HepG2 (cell line): ENCODE data around the gene TELO2. TPM values are rescaled to one million over a fixed set of nuclear protein-coding genes. Genes with fewer than 3 reads are reported as not detected.

Experiments used
- CHD2 ChIP-seq: IDR thresholded peaks from 2 replicates; pipeline ENCODE4 v1.6.1; 2011; ENCODE audit warnings: low read depth, low read length, improper control_type of control experiment
- MAFG ChIP-seq: sonication (generic); formaldehyde crosslinking; IDR thresholded peaks from 2 replicates; pipeline ENCODE4 v1.5.1; 2020; ENCODE audit warnings: mild to moderate bottlenecking, missing genetic modification reagents
- NAIF1 ChIP-seq: sonication (generic); formaldehyde crosslinking; IDR thresholded peaks from 2 replicates; pipeline ENCODE4 v1.5.0; 2020; ENCODE audit warnings: mild to moderate bottlenecking, missing genetic modification reagents, borderline replicate concordance
- NCOR1 ChIP-seq: fragments of 200-600 bp; sonication (generic); IDR thresholded peaks from 2 replicates; pipeline ENCODE4 v1.7.0; 2017; ENCODE audit warnings: antibody characterized with exemption, low read length, borderline replicate concordance
- NFATC3 ChIP-seq: sonication (generic); formaldehyde crosslinking; IDR thresholded peaks from 2 replicates; pipeline ENCODE4 v1.5.1; 2020; ENCODE audit warnings: mild to moderate bottlenecking, missing genetic modification reagents
- NFE2L1 ChIP-seq: sonication (generic); formaldehyde crosslinking; IDR thresholded peaks from 2 replicates; pipeline ENCODE4 v1.4.0; 2020; ENCODE audit warnings: missing genetic modification reagents, mild to moderate bottlenecking, borderline replicate concordance
- NFRKB ChIP-seq: fragments of 450-650 bp; IDR thresholded peaks from 2 replicates; pipeline ENCODE4 v1.6.1; 2017
- POLR2A ChIP-seq, 2 experiments: IDR thresholded peaks; 2 replicates each; pipeline ENCODE4 v1.6.1; 2011; ENCODE audit warnings: low read depth in 2 of 2, low read length in 2 of 2, mild to moderate bottlenecking in 1 of 2, moderate library complexity in 1 of 2; ENCODE audit not compliant: insufficient read depth in 1 of 2
- RARA ChIP-seq: IDR thresholded peaks from 2 replicates; pipeline ENCODE4 v1.6.1; 2016; ENCODE audit warnings: missing genetic modification reagents, missing compliant biosample characterization
- RXRB ChIP-seq: IDR thresholded peaks from 2 replicates; pipeline ENCODE4 v1.6.1; 2016; ENCODE audit warnings: borderline replicate concordance, missing genetic modification reagents, missing compliant biosample characterization
- SMAD3 ChIP-seq: sonication (generic); formaldehyde crosslinking; IDR thresholded peaks from 2 replicates; pipeline ENCODE4 v1.4.0; 2020; ENCODE audit warnings: missing genetic modification reagents
- TOE1 ChIP-seq: sonication (generic); formaldehyde crosslinking; IDR thresholded peaks from 2 replicates; pipeline ENCODE4 v1.4.0; 2020; ENCODE audit warnings: mild to moderate bottlenecking, missing genetic modification reagents
- ZBTB42 ChIP-seq: sonication (generic); formaldehyde crosslinking; IDR thresholded peaks from 2 replicates; pipeline ENCODE4 v1.5.0; 2020; ENCODE audit warnings: mild to moderate bottlenecking, missing genetic modification reagents
- ZBTB7B ChIP-seq: sonication (generic); formaldehyde crosslinking; IDR thresholded peaks from 2 replicates; pipeline ENCODE4 v1.4.0; 2020; ENCODE audit warnings: missing genetic modification reagents
- ZC3H4 ChIP-seq: sonication (generic); formaldehyde crosslinking; IDR thresholded peaks from 2 replicates; pipeline ENCODE4 v1.4.0; 2020; ENCODE audit warnings: missing genetic modification reagents, borderline replicate concordance
- ZNF251 ChIP-seq: sonication (generic); formaldehyde crosslinking; IDR thresholded peaks from 2 replicates; pipeline ENCODE4 v1.9.0; 2021; ENCODE audit warnings: mild to moderate bottlenecking, missing genetic modification reagents
- ZNF256 ChIP-seq: sonication (generic); formaldehyde crosslinking; conservative IDR thresholded peaks from 2 replicates; pipeline ENCODE4 v1.4.0; 2020; ENCODE audit warnings: missing genetic modification reagents
- ZNF264 ChIP-seq: sonication (generic); formaldehyde crosslinking; IDR thresholded peaks from 2 replicates; pipeline ENCODE4 v1.4.0; 2020; ENCODE audit warnings: missing genetic modification reagents
- ZNF350 ChIP-seq: sonication (generic); formaldehyde crosslinking; IDR thresholded peaks from 2 replicates; pipeline ENCODE4 v1.4.0; 2020; ENCODE audit warnings: mild to moderate bottlenecking, low read depth, missing genetic modification reagents, borderline replicate concordance
- ZNF546 ChIP-seq: sonication (generic); formaldehyde crosslinking; conservative IDR thresholded peaks from 2 replicates; pipeline ENCODE4 v1.8.1; 2023; ENCODE audit warnings: mild to moderate bottlenecking, missing genetic modification reagents
- ZNF557 ChIP-seq: sonication (generic); formaldehyde crosslinking; IDR thresholded peaks from 2 replicates; pipeline ENCODE4 v1.4.0; 2020; ENCODE audit warnings: missing genetic modification reagents
- ZNF768 ChIP-seq: sonication (generic); formaldehyde crosslinking; IDR thresholded peaks from 2 replicates; pipeline ENCODE4 v1.4.0; 2020; ENCODE audit warnings: missing genetic modification reagents
- ZNF891 ChIP-seq: sonication (generic); formaldehyde crosslinking; IDR thresholded peaks from 2 replicates; pipeline ENCODE4 v1.5.0; 2020; ENCODE audit warnings: mild to moderate bottlenecking, missing genetic modification reagents
- ZSCAN9 ChIP-seq: IDR thresholded peaks from 2 replicates; pipeline ENCODE4 v1.6.1; 2016; ENCODE audit warnings: borderline replicate concordance
- polyA plus RNA-seq, 8 experiments: library from polyadenylated mRNA; depleted of rRNA in 3 of 8; stranded (reverse) in 7 of 8; unstranded in 1 of 8; fragments of >200 nt; fragmentation: Illumina TruSeq in 4 of 8; extraction: Trizol in 4 of 8; gene quantifications; 2 replicates each; pipeline versions ENCODE4 v1.2.1 to v1.2.3, GENCODE V29; 2011 to 2016; ENCODE audit warnings: low read depth in 4 of 8, missing spikeins in 1 of 8, mixed read lengths in 1 of 8; ENCODE audit not compliant: insufficient read depth in 1 of 8
- total RNA-seq, 5 experiments: library from RNA; depleted of rRNA; stranded (reverse); fragments of >200 nt; fragmentation: Illumina TruSeq; extraction: Trizol; gene quantifications; 2 replicates each; pipeline ENCODE4 v1.2.3, GENCODE V29; 2016; ENCODE audit warnings: low read depth in 1 of 5
- TF ChIP-seq, protein P1 (sequence below): sonication (generic); formaldehyde crosslinking; IDR thresholded peaks from 2 replicates; pipeline ENCODE4 v1.4.0; 2020; ENCODE audit warnings: missing genetic modification reagents
- TF ChIP-seq, protein P2 (sequence below): sonication (generic); formaldehyde crosslinking; IDR thresholded peaks from 2 replicates; pipeline ENCODE4 v1.5.0; 2020; ENCODE audit warnings: missing genetic modification reagents
- TF ChIP-seq, protein P3 (sequence below): sonication (generic); formaldehyde crosslinking; IDR thresholded peaks from 2 replicates; pipeline ENCODE4 v1.5.0; 2020; ENCODE audit warnings: missing genetic modification reagents
- TF ChIP-seq, protein P4 (sequence below): sonication (generic); formaldehyde crosslinking; conservative IDR thresholded peaks from 2 replicates; pipeline ENCODE4 v1.8.0; 2022; ENCODE audit warnings: low read depth, missing genetic modification reagents

TELO2 gene
- total and polyA plus RNA-seq, 2 of the 13 experiments (the other 11 are each of a cell fraction or from before 2014, with no cell fraction given) = 10.1 to 17.9 TPM

- TF ChIP-seq, protein P1, sequence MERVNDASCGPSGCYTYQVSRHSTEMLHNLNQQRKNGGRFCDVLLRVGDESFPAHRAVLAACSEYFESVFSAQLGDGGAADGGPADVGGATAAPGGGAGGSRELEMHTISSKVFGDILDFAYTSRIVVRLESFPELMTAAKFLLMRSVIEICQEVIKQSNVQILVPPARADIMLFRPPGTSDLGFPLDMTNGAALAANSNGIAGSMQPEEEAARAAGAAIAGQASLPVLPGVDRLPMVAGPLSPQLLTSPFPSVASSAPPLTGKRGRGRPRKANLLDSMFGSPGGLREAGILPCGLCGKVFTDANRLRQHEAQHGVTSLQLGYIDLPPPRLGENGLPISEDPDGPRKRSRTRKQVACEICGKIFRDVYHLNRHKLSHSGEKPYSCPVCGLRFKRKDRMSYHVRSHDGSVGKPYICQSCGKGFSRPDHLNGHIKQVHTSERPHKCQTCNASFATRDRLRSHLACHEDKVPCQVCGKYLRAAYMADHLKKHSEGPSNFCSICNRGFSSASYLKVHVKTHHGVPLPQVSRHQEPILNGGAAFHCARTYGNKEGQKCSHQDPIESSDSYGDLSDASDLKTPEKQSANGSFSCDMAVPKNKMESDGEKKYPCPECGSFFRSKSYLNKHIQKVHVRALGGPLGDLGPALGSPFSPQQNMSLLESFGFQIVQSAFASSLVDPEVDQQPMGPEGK (CRISPR knock-in tag) = peak; percentile 73
- TF ChIP-seq NCOR1 (no peak), POLR2A (IDR thresholded peaks at IDR 0.05; ENCODE audit: insufficient read depth in 1 of 2, low read depth in 2 of 2, low read length in 2 of 2) (peak; percentile 55 to 91; a peak in 3 of 4 replicates), RARA (peak; percentile 55), ZNF891 (CRISPR knock-in tag) (no peak), MAFG (CRISPR knock-in tag) (no peak), ZNF264 (CRISPR knock-in tag) (no peak), RXRB (CRISPR knock-in tag) (peak; percentile 61; the same call in 1 of the 2 replicates), NFATC3 (CRISPR knock-in tag) (no peak), ZBTB7B (peak; percentile 51; the same call in 1 of the 2 replicates), SMAD3 (peak; percentile 77; the same call in 1 of the 2 replicates), ZC3H4 (CRISPR knock-in tag) (no peak), ZSCAN9 (CRISPR knock-in tag) (peak; percentile 95), ZNF768 (CRISPR knock-in tag) (peak; percentile 75), NFRKB (no peak), ZNF557 (CRISPR knock-in tag) (no peak), ZBTB42 (CRISPR knock-in tag) (no peak; the same call in 1 of the 2 replicates), CHD2 (no peak), ZNF546 (peak; percentile 90; the same call in 1 of the 2 replicates), ZNF251 (CRISPR knock-in tag) (no peak), TOE1 (no peak), NFE2L1 (CRISPR knock-in tag) (no peak), ZNF256 (no peak), ZNF350 (CRISPR knock-in tag) (no peak), NAIF1 (CRISPR knock-in tag) (no peak)
- TF ChIP-seq, protein P2, sequence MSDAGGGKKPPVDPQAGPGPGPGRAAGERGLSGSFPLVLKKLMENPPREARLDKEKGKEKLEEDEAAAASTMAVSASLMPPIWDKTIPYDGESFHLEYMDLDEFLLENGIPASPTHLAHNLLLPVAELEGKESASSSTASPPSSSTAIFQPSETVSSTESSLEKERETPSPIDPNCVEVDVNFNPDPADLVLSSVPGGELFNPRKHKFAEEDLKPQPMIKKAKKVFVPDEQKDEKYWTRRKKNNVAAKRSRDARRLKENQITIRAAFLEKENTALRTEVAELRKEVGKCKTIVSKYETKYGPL (CRISPR knock-in tag) = peak; percentile 53; the same call in 1 of the 2 replicates
- TF ChIP-seq, protein P3, sequence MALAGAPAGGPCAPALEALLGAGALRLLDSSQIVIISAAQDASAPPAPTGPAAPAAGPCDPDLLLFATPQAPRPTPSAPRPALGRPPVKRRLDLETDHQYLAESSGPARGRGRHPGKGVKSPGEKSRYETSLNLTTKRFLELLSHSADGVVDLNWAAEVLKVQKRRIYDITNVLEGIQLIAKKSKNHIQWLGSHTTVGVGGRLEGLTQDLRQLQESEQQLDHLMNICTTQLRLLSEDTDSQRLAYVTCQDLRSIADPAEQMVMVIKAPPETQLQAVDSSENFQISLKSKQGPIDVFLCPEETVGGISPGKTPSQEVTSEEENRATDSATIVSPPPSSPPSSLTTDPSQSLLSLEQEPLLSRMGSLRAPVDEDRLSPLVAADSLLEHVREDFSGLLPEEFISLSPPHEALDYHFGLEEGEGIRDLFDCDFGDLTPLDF (CRISPR knock-in tag) = no peak; the same call in 1 of the 2 replicates
- TF ChIP-seq, protein P4, sequence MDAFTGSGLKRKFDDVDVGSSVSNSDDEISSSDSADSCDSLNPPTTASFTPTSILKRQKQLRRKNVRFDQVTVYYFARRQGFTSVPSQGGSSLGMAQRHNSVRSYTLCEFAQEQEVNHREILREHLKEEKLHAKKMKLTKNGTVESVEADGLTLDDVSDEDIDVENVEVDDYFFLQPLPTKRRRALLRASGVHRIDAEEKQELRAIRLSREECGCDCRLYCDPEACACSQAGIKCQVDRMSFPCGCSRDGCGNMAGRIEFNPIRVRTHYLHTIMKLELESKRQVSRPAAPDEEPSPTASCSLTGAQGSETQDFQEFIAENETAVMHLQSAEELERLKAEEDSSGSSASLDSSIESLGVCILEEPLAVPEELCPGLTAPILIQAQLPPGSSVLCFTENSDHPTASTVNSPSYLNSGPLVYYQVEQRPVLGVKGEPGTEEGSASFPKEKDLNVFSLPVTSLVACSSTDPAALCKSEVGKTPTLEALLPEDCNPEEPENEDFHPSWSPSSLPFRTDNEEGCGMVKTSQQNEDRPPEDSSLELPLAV (CRISPR knock-in tag) = no peak; the same call in 1 of the 2 replicates
Measured at GRCh38 chr16:1474796-1475551, 18.2 kb upstream of the TELO2 start, which contains the start of gene CLCN7 (continued).
